Spleen (tissue), 7 donors: Measurements from ENCODE around the gene IL1RN.

Experiments used
- CTCF ChIP-seq, 11 experiments: fragments of 200-600 bp in 7 of 11; fragments of 450-650 bp in 4 of 11; sonication (generic) in 4 of 11; IDR thresholded peaks in 8 of 11; conservative IDR thresholded peaks in 3 of 11; 1 replicate in 7 of 11; 2 replicates in 4 of 11; pipeline versions ENCODE4 v1.4.0 to v1.8.0; 2016 to 2021; ENCODE audit warnings: antibody characterized with exemption in 11 of 11, inconsistent platforms in 4 of 11, mild to moderate bottlenecking in 1 of 11
- POLR2A ChIP-seq, 3 donors: fragments of 450-650 bp; IDR thresholded peaks; one replicate each; pipeline ENCODE4 v1.5.1; 2017; ENCODE audit warnings: antibody characterized with exemption in 3 of 3, mild to moderate bottlenecking in 1 of 3
- POLR2AphosphoS5 ChIP-seq, 3 donors: sonication (generic); formaldehyde crosslinking; IDR thresholded peaks; one replicate each; pipeline ENCODE4 v1.5.1; 2017; ENCODE audit warnings: antibody characterized with exemption in 3 of 3
- donor health status: DM: no; HTN: no; CAD: no; lungs with moderate emphysema.
- donor health status: DM: no; HTN: no; CAD: no.
- donor health status: DM: no; HTN: no; CAD: no.

- TF ChIP-seq POLR2AphosphoS5 (IDR thresholded peaks at IDR 0.05): no peak
- TF ChIP-seq CTCF (IDR thresholded peaks at IDR 0.05 in 8 of 11, conservative IDR thresholded peaks at IDR 0.05 in 3 of 11): no peak
- TF ChIP-seq POLR2A (IDR thresholded peaks at IDR 0.05): no peak
Measured at GRCh38 chr2:113176696-113177355, 49.4 kb downstream of the IL1RN start.
